HCT116 (cell line): Measurements from ENCODE around the gene EML2. TPM values are rescaled to one million over a fixed set of nuclear protein-coding genes. Genes with fewer than 3 reads are reported as not detected.

Experiments used
- ATAC-seq: fragments of 200-7000 bp; cut with Tn5 transposase; 2 replicates; pipeline ENCODE4 v1.9.1; 2020; ENCODE audit warnings: mild to moderate bottlenecking, moderate library complexity
- BruUV-seq: library from RNA; stranded (reverse); fragments of 400-500 nt; replicated peaks from 2 replicates; lab custom pipeline; 2021; lab: Mats Ljungman, UMichigan
- CTCF ChIA-PET: fragments of 300-600 bp; sonication (Branson Sonifier 250); formaldehyde crosslinking; loops from one replicate; lab custom pipeline; 2021; ENCODE audit warnings: antibody characterized with exemption; lab: Charles Lee
- POLR2A ChIA-PET: fragments of 300-600, 350-600 bp; sonication (Branson Sonifier 250); formaldehyde crosslinking; loops from one replicate; lab custom pipeline; 2021; ENCODE audit warnings: antibody characterized with exemption; lab: Charles Lee
- RAD21 ChIA-PET, 2 experiments: fragments of 300-600 bp; sonication (Branson Sonifier 250); formaldehyde crosslinking; loops; one replicate each; lab custom pipeline; 2023; ENCODE audit warnings: low total read pairs in 2 of 2; ENCODE audit not compliant: uncharacterized antibody in 2 of 2, unreplicated experiment in 2 of 2, low non-redundant PET in 1 of 2; lab: Charles Lee
- DNase-seq: peaks from one replicate; pipeline ENCODE4 v3.0.0-alpha.2; 2010; ENCODE audit warnings: low read depth, low spot score
- H2AFZ ChIP-seq: fragments of 200-600 bp; shearing (Covaris generic), sonication (generic); 2 replicates; pipeline ENCODE4 v1.6.1; 2017; ENCODE audit warnings: low read depth, mixed run types, mixed read lengths, antibody characterized with exemption, low read length; ENCODE audit not compliant: poor library complexity, severe bottlenecking
- H3K27ac ChIP-seq: 2 replicates; pipeline ENCODE4 v1.5.1; 2012; ENCODE audit warnings: low read depth, low read length
- H3K27me3 ChIP-seq: fragments of 200-600 bp; sonication (generic); 2 replicates; pipeline ENCODE4 v1.6.1; 2016; ENCODE audit warnings: mixed run types, low read length, mixed read lengths; ENCODE audit not compliant: insufficient read depth
- H3K36me3 ChIP-seq, 2 experiments: fragments of 200-500 bp in 1 of 2; fragments of 200-600 bp in 1 of 2; sonication (Bioruptor generic) in 1 of 2; sonication (generic) in 1 of 2; 2 replicates each; pipeline versions ENCODE4 v1.5.1 to v1.6.1; 2014 to 2016; ENCODE audit warnings: low read length in 2 of 2, inconsistent platforms in 1 of 2, mixed read lengths in 1 of 2, mixed run types in 1 of 2; ENCODE audit not compliant: insufficient read depth in 2 of 2, control insufficient read depth in 1 of 2
- H3K4me1 ChIP-seq, 2 experiments: fragments of 200-600 bp in 1 of 2; sonication (generic) in 1 of 2; 2 replicates each; pipeline versions ENCODE4 v1.5.1 to v1.6.1; 2012 to 2017; ENCODE audit warnings: low read length in 2 of 2, inconsistent platforms in 1 of 2, mild to moderate bottlenecking in 1 of 2, mixed read lengths in 1 of 2, mixed run types in 1 of 2, moderate library complexity in 1 of 2; ENCODE audit not compliant: insufficient read depth in 2 of 2, control insufficient read depth in 1 of 2
- H3K4me2 ChIP-seq: fragments of 200-600 bp; sonication (generic); 2 replicates; pipeline ENCODE4 v1.6.1; 2017; ENCODE audit warnings: mixed run types, low read length, mixed read lengths
- H3K4me3 ChIP-seq, 2 experiments: fragments of 200-600 bp in 1 of 2; sonication (generic) in 1 of 2; replicated peaks in 1 of 2; 2 replicates each; pipeline ENCODE4 v1.5.1; 2011 to 2016; ENCODE audit warnings: low read length in 2 of 2, control low read depth in 1 of 2, low read depth in 1 of 2, mild to moderate bottlenecking in 1 of 2, mixed read lengths in 1 of 2, mixed run types in 1 of 2
- H3K79me2 ChIP-seq: fragments of 200-600 bp; sonication (generic); 2 replicates; pipeline ENCODE4 v1.6.1; 2017; ENCODE audit warnings: mild to moderate bottlenecking, mixed run types, low read length, moderate library complexity, mixed read lengths; ENCODE audit not compliant: insufficient read depth
- H3K9ac ChIP-seq: fragments of 200-600 bp; sonication (generic); 2 replicates; pipeline ENCODE4 v1.6.1; 2016; ENCODE audit warnings: low read length, mixed read lengths
- H3K9me2 ChIP-seq: fragments of 200-600 bp; sonication (generic), shearing (Covaris generic); 2 replicates; pipeline ENCODE4 v1.6.1; 2017; ENCODE audit warnings: mixed run types, mild to moderate bottlenecking, moderate library complexity; ENCODE audit not compliant: insufficient read depth
- H3K9me3 ChIP-seq, 2 experiments: fragments of 200-500 bp in 1 of 2; fragments of 200-600 bp in 1 of 2; sonication (Bioruptor generic) in 1 of 2; sonication (generic) in 1 of 2; 2 replicates each; pipeline ENCODE4 v1.6.1; 2014 to 2017; ENCODE audit warnings: low read length in 2 of 2, mixed read lengths in 2 of 2, inconsistent platforms in 1 of 2, low read depth in 1 of 2, mild to moderate bottlenecking in 1 of 2, mixed run types in 1 of 2, moderate library complexity in 1 of 2; ENCODE audit not compliant: control insufficient read depth in 1 of 2, insufficient read depth in 1 of 2
- H4K20me1 ChIP-seq: fragments of 200-600 bp; sonication (generic), shearing (Covaris generic); 2 replicates; pipeline ENCODE4 v1.6.1; 2017; ENCODE audit warnings: mixed run types, mild to moderate bottlenecking, moderate library complexity; ENCODE audit not compliant: insufficient read depth
- POLR2AphosphoS5 ChIP-seq: IDR thresholded peaks from 2 replicates; pipeline ENCODE4 v1.6.1; 2011; ENCODE audit warnings: mild to moderate bottlenecking, low read depth, low read length, moderate library complexity
- intact Hi-C: fragments of 100-400 bp; cut with micrococcal nuclease; formaldehyde crosslinking; loops from 2 replicates; pipeline ENCODE4 v1.10.0; 2022
- total RNA-seq: library from RNA; stranded (reverse); gene quantifications from one replicate; pipeline ENCODE4 v1.2.1, GENCODE V29; 2021; ENCODE audit not compliant: unreplicated experiment
- TF ChIP-seq, protein P1 (sequence below): IDR thresholded peaks from 2 replicates; pipeline ENCODE4 v1.6.1; 2012
- TF ChIP-seq, protein P2 (sequence below), 3 experiments: fragments of 200-600 bp in 1 of 3; sonication (generic) in 1 of 3; IDR thresholded peaks in 2 of 3; conservative IDR thresholded peaks in 1 of 3; 2 replicates each; pipeline ENCODE4 v1.5.1; 2012 to 2017; ENCODE audit warnings: low read depth in 2 of 3, low read length in 2 of 3, antibody characterized with exemption in 1 of 3, borderline replicate concordance in 1 of 3, control low read depth in 1 of 3, mild to moderate bottlenecking in 1 of 3, mixed read lengths in 1 of 3, mixed run types in 1 of 3, moderate library complexity in 1 of 3; ENCODE audit not compliant: insufficient read depth in 1 of 3
- TF ChIP-seq, protein P3 (sequence below): IDR thresholded peaks from 2 replicates; pipeline ENCODE4 v1.6.1; 2011; ENCODE audit warnings: mild to moderate bottlenecking, low read length, moderate library complexity; ENCODE audit not compliant: insufficient replicate concordance; ENCODE audit errors: extremely low read depth

Gene EML2
- total RNA-seq, 1 experiment from 2014 or later, result 131 TPM

DNA sequence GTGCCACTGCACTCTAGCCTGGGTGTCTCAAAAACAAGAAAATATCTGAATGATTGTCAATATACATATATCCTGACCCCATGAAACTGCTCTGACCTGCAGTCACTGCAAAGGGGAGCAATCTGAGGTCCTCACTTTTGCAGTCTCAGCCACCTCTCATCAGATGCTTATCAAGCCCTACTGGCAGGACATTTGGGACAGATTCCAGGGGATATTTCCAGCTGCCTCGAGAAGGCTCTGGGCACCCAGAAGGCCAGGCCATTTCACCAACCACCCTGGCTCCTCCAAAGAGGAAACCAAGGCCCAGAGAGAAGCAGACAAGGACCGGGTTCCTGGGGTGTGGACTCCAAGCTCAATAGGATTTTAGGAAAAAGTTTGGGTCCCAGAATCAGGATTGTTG is 2.3 kb downstream of the EML2 start:
- Histone ChIP-seq H3K4me2 (no peak overlapping the region), H3K27ac (no peak overlapping the region), H2AFZ (no peak overlapping the region), H3K4me3 (no peak overlapping the region), H3K9ac (no peak overlapping the region), H3K9me2 (no peaks in the 10 kb centered on the region), H3K36me3 (no peaks in the 10 kb centered on the region), H3K27me3 (no peaks in the 10 kb centered on the region), H3K79me2 (peaks cover 6% of the 10 kb centered on the region; the same call in 1 of the 2 replicates), H3K4me1 (peaks cover 35 to 71% of the 10 kb centered on the region in 2 experiments), H3K9me3 (no peaks in the 10 kb centered on the region), H4K20me1 (no peaks in the 10 kb centered on the region)
- POLR2A ChIA-PET, result interaction anchor here (1.4 to 2.8 kb wide), 2 partner anchors 22 to 53 kb away, joined by 3 to 14 read pairs; no protein-coding TSS in a partner anchor
- no peak for DNase-seq
- CTCF ChIA-PET, result no interaction called here
- ATAC-seq, result no peak
- no TSS peak for BruUV-seq
- intact Hi-C loops, result no loop called here
- RAD21 ChIA-PET, result no interaction called here
- TF ChIP-seq, protein P1, sequence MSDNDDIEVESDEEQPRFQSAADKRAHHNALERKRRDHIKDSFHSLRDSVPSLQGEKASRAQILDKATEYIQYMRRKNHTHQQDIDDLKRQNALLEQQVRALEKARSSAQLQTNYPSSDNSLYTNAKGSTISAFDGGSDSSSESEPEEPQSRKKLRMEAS, result no peak
- no peak for TF ChIP-seq POLR2AphosphoS5
- TF ChIP-seq, protein P2, sequence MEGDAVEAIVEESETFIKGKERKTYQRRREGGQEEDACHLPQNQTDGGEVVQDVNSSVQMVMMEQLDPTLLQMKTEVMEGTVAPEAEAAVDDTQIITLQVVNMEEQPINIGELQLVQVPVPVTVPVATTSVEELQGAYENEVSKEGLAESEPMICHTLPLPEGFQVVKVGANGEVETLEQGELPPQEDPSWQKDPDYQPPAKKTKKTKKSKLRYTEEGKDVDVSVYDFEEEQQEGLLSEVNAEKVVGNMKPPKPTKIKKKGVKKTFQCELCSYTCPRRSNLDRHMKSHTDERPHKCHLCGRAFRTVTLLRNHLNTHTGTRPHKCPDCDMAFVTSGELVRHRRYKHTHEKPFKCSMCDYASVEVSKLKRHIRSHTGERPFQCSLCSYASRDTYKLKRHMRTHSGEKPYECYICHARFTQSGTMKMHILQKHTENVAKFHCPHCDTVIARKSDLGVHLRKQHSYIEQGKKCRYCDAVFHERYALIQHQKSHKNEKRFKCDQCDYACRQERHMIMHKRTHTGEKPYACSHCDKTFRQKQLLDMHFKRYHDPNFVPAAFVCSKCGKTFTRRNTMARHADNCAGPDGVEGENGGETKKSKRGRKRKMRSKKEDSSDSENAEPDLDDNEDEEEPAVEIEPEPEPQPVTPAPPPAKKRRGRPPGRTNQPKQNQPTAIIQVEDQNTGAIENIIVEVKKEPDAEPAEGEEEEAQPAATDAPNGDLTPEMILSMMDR (IDR thresholded peaks at IDR 0.05 in 2 of 3, conservative IDR thresholded peaks at IDR 0.05 in 1 of 3; ENCODE audit: borderline replicate concordance in 1 of 3, insufficient read depth in 1 of 3, low read depth in 2 of 3, low read length in 2 of 3), result no peak
- TF ChIP-seq, protein P3, sequence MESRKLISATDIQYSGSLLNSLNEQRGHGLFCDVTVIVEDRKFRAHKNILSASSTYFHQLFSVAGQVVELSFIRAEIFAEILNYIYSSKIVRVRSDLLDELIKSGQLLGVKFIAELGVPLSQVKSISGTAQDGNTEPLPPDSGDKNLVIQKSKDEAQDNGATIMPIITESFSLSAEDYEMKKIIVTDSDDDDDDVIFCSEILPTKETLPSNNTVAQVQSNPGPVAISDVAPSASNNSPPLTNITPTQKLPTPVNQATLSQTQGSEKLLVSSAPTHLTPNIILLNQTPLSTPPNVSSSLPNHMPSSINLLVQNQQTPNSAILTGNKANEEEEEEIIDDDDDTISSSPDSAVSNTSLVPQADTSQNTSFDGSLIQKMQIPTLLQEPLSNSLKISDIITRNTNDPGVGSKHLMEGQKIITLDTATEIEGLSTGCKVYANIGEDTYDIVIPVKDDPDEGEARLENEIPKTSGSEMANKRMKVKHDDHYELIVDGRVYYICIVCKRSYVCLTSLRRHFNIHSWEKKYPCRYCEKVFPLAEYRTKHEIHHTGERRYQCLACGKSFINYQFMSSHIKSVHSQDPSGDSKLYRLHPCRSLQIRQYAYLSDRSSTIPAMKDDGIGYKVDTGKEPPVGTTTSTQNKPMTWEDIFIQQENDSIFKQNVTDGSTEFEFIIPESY, result no peak
